H9 (cell line): Measurements from ENCODE around the gene IQSEC1. TPM values are rescaled to one million over a fixed set of nuclear protein-coding genes. Genes with fewer than 3 reads are reported as not detected.

Experiments used
- DNase-seq: peaks from one replicate; pipeline ENCODE4 v3.0.0-alpha.2; 2017
- H2AFZ ChIP-seq: one replicate; pipeline ENCODE4 v1.6.1; 2013; ENCODE audit warnings: mild to moderate bottlenecking, low read length, control low read depth, moderate library complexity
- H2AK5ac ChIP-seq: 2 replicates; pipeline ENCODE4 v1.6.1; 2013; ENCODE audit warnings: low read length, control low read depth, mixed read lengths; ENCODE audit not compliant: insufficient read length
- H2BK120ac ChIP-seq: one replicate; pipeline ENCODE4 v1.6.1; 2013; ENCODE audit warnings: low read depth, mild to moderate bottlenecking, low read length, control low read depth, inconsistent platforms; ENCODE audit not compliant: poor library complexity, severe bottlenecking
- H2BK12ac ChIP-seq: 2 replicates; pipeline ENCODE4 v1.6.1; 2013; ENCODE audit warnings: low read length, control low read depth, mixed read lengths, low read depth; ENCODE audit not compliant: insufficient read length
- H2BK15ac ChIP-seq: 2 replicates; pipeline ENCODE4 v1.6.1; 2013; ENCODE audit warnings: low read depth, low read length, control low read depth
- H2BK20ac ChIP-seq: one replicate; pipeline ENCODE4 v1.6.1; 2013; ENCODE audit warnings: low read depth, mild to moderate bottlenecking, low read length, control low read depth, inconsistent platforms; ENCODE audit not compliant: poor library complexity, severe bottlenecking
- H2BK5ac ChIP-seq: 2 replicates; pipeline ENCODE4 v1.6.1; 2013; ENCODE audit warnings: low read length, control low read depth, mixed read lengths; ENCODE audit not compliant: insufficient read length
- H3K14ac ChIP-seq: 2 replicates; pipeline ENCODE4 v1.6.1; 2013; ENCODE audit warnings: low read length, control low read depth; ENCODE audit not compliant: insufficient read depth
- H3K18ac ChIP-seq: 2 replicates; pipeline ENCODE4 v1.6.1; 2013; ENCODE audit warnings: low read depth, mild to moderate bottlenecking, mixed read lengths, low read length, control low read depth; ENCODE audit not compliant: insufficient read length
- H3K23ac ChIP-seq: 2 replicates; pipeline ENCODE4 v1.6.1; 2013; ENCODE audit warnings: low read length, control low read depth, mixed read lengths, low read depth; ENCODE audit not compliant: insufficient read length
- H3K23me2 ChIP-seq: 2 replicates; pipeline ENCODE4 v1.6.1; 2013; ENCODE audit warnings: low read depth, mild to moderate bottlenecking, mixed read lengths, low read length, control low read depth; ENCODE audit not compliant: insufficient read length, poor library complexity, severe bottlenecking
- H3K27ac ChIP-seq: 2 replicates; pipeline ENCODE4 v1.5.1; 2013; ENCODE audit warnings: low read length, control low read depth, mixed read lengths, low read depth; ENCODE audit not compliant: insufficient read length
- H3K27me3 ChIP-seq: 2 replicates; pipeline ENCODE4 v1.6.1; 2013; ENCODE audit warnings: low read length, control low read depth, inconsistent platforms; ENCODE audit not compliant: insufficient read depth
- H3K4ac ChIP-seq: 2 replicates; pipeline ENCODE4 v1.6.1; 2013; ENCODE audit warnings: low read depth, mild to moderate bottlenecking, control low read depth, inconsistent platforms, low read length, moderate library complexity
- H3K4me1 ChIP-seq: 2 replicates; pipeline ENCODE4 v1.6.1; 2013; ENCODE audit warnings: low read length, control low read depth, inconsistent platforms; ENCODE audit not compliant: insufficient read depth
- H3K4me2 ChIP-seq: 2 replicates; pipeline ENCODE4 v1.6.1; 2013; ENCODE audit warnings: low read length, control low read depth, mixed read lengths; ENCODE audit not compliant: insufficient read length, insufficient read depth
- H3K56ac ChIP-seq: 2 replicates; pipeline ENCODE4 v1.6.1; 2013; ENCODE audit warnings: low read depth, mild to moderate bottlenecking, mixed read lengths, low read length, control low read depth; ENCODE audit not compliant: insufficient read length
- H3K79me1 ChIP-seq: 2 replicates; pipeline ENCODE4 v1.6.1; 2013; ENCODE audit warnings: low read depth, mild to moderate bottlenecking, moderate library complexity, low read length, control low read depth, inconsistent platforms; ENCODE audit not compliant: insufficient read depth, poor library complexity, severe bottlenecking
- H3K79me2 ChIP-seq: 2 replicates; pipeline ENCODE4 v1.6.1; 2013; ENCODE audit warnings: low read length, control low read depth, inconsistent platforms; ENCODE audit not compliant: insufficient read depth
- H3K9ac ChIP-seq: 2 replicates; pipeline ENCODE4 v1.6.1; 2013; ENCODE audit warnings: low read length, control low read depth, mixed read lengths; ENCODE audit not compliant: insufficient read length; ENCODE audit errors: extremely low read depth
- H3K9me3 ChIP-seq: one replicate; pipeline ENCODE4 v1.6.1; 2013; ENCODE audit warnings: low read depth, low read length, inconsistent platforms; ENCODE audit not compliant: control insufficient read depth
- H3T11ph ChIP-seq: one replicate; pipeline ENCODE4 v1.6.1; 2013; ENCODE audit warnings: mild to moderate bottlenecking, low read length, control low read depth, inconsistent platforms
- H4K20me1 ChIP-seq: one replicate; pipeline ENCODE4 v1.6.1; 2013; ENCODE audit not compliant: control insufficient read depth, insufficient read length, insufficient read depth
- H4K5ac ChIP-seq: 2 replicates; pipeline ENCODE4 v1.6.1; 2013; ENCODE audit warnings: low read depth, mild to moderate bottlenecking, mixed read lengths, low read length, control low read depth; ENCODE audit not compliant: insufficient read length
- H4K8ac ChIP-seq: replicated peaks from 2 replicates; pipeline ENCODE4 v1.6.1; 2013; ENCODE audit warnings: low read length, control low read depth, mixed read lengths, low read depth; ENCODE audit not compliant: insufficient read length
- H4K91ac ChIP-seq: 2 replicates; pipeline ENCODE4 v1.6.1; 2013; ENCODE audit warnings: low read depth, mild to moderate bottlenecking, moderate library complexity, mixed read lengths, low read length, control low read depth; ENCODE audit not compliant: insufficient read length
- H3K27ac Mint-ChIP-seq, 3 experiments: 2 replicates in 2 of 3; 3 replicates in 1 of 3; pipeline ENCODE4 v1.8.0; 2020 to 2021; ENCODE audit warnings: mixed read lengths in 3 of 3, mild to moderate bottlenecking in 1 of 3, moderate library complexity in 1 of 3
- H3K27me3 Mint-ChIP-seq: 2 replicates; pipeline ENCODE4 v1.8.0; 2021; ENCODE audit warnings: low read depth, mild to moderate bottlenecking, moderate library complexity, mixed read lengths
- H3K36me3 Mint-ChIP-seq, 3 experiments: 2 replicates in 2 of 3; 3 replicates in 1 of 3; pipeline ENCODE4 v1.8.0; 2020 to 2021; ENCODE audit warnings: low read depth in 3 of 3, mixed read lengths in 3 of 3; ENCODE audit not compliant: insufficient read depth in 1 of 3
- H3K4me1 Mint-ChIP-seq, 2 experiments: 2 replicates each; pipeline ENCODE4 v1.8.0; 2020; ENCODE audit warnings: mixed read lengths in 2 of 2
- H3K4me3 Mint-ChIP-seq, 2 experiments: 2 replicates in 1 of 2; 3 replicates in 1 of 2; pipeline ENCODE4 v1.8.0; 2020 to 2021; ENCODE audit warnings: mild to moderate bottlenecking in 2 of 2, mixed read lengths in 2 of 2, moderate library complexity in 1 of 2
- H3K9me3 Mint-ChIP-seq, 2 experiments: 2 replicates in 1 of 2; 3 replicates in 1 of 2; pipeline ENCODE4 v1.8.0; 2020; ENCODE audit warnings: mild to moderate bottlenecking in 2 of 2, mixed read lengths in 2 of 2, moderate library complexity in 1 of 2
- CTCF ChIP-seq: fragments of 200-600 bp; sonication (generic); conservative IDR thresholded peaks from 3 replicates; pipeline ENCODE4 v1.8.0; 2021; ENCODE audit warnings: antibody characterized with exemption, mild to moderate bottlenecking
- WGBS: extraction: QIAGEN DNeasy Blood & Tissue Kit; methylation state at CpG from one replicate; pipeline ENCODE4 v1.1.7; 2013; ENCODE audit warnings: missing lambda C conversion rate, low lambda C conversion rate, mixed read lengths; ENCODE audit not compliant: insufficient read length; ENCODE audit errors: extremely low coverage; 5-methylcytosine and 5-hydroxymethylcytosine counted together
- total RNA-seq: library from RNA; stranded (reverse); gene quantifications from 2 replicates; pipeline ENCODE4 v1.2.1, GENCODE V29; 2021

IQSEC1 gene
- total RNA-seq, 1 experiment from 2014 or later = 19.1 TPM

- Mint-ChIP-seq H3K27me3 (no peaks in the 10 kb centered on the region), H3K4me3 (no peak overlapping the region), H3K36me3 (peaks cover 0 to 12% (median 7%) of the 10 kb centered on the region in 3 experiments; a peak in 5 of 7 replicates), H3K27ac (no peak overlapping the region), H3K9me3 (no peaks in the 10 kb centered on the region), H3K4me1 (no peaks in the 10 kb centered on the region)
- Histone ChIP-seq H4K5ac (no peak overlapping the region), H4K8ac (no peak overlapping the region), H3K79me2 (no peaks in the 10 kb centered on the region), H2AFZ (no peak overlapping the region), H3K27me3 (no peaks in the 10 kb centered on the region), H3K18ac (no peak overlapping the region), H3K27ac (no peak overlapping the region), H2BK15ac (no peak overlapping the region), H3K23me2 (no peaks in the 10 kb centered on the region), H3K79me1 (no peaks in the 10 kb centered on the region), H3K4me2 (no peak overlapping the region), H3K4me1 (no peaks in the 10 kb centered on the region), H2BK120ac (no peak overlapping the region), H2BK12ac (no peak overlapping the region), H3K9ac (no peak overlapping the region), H3T11ph (no peak overlapping the region), H4K91ac (no peak overlapping the region), H3K4ac (no peak overlapping the region), H2BK5ac (no peak overlapping the region), H4K20me1 (no peaks in the 10 kb centered on the region), H2BK20ac (no peak overlapping the region), H2AK5ac (no peak overlapping the region), H3K56ac (no peak overlapping the region), H3K14ac (no peak overlapping the region), H3K23ac (no peak overlapping the region), H3K9me3 (no peaks in the 10 kb centered on the region)
- no peak for DNase-seq
- TF ChIP-seq CTCF = no peak
- no CpG with 5 or more reads among the region's 7 CpGs for WGBS
Observed at GRCh38 chr3:12926660-12927059, 146.6 kb downstream of the IQSEC1 start.
